ENCODE results near the gene CHCHD1. TPM values are rescaled to one million over a fixed set of nuclear protein-coding genes. Genes with fewer than 3 reads are reported as not detected.
A peak's percentile ranks its signal among the peaks of the same experiment; 100 is the strongest.
"Not testable (repeated sequence)": the region's sequence is repeated elsewhere in the genome, so short reads cannot be mapped to it uniquely, and the experiment has no call there.

Gene CHCHD1
- total and polyA plus RNA-seq, 7 experiments from 2014 or later = 5.6 to 49.6 (median 17.1) TPM

DNA sequence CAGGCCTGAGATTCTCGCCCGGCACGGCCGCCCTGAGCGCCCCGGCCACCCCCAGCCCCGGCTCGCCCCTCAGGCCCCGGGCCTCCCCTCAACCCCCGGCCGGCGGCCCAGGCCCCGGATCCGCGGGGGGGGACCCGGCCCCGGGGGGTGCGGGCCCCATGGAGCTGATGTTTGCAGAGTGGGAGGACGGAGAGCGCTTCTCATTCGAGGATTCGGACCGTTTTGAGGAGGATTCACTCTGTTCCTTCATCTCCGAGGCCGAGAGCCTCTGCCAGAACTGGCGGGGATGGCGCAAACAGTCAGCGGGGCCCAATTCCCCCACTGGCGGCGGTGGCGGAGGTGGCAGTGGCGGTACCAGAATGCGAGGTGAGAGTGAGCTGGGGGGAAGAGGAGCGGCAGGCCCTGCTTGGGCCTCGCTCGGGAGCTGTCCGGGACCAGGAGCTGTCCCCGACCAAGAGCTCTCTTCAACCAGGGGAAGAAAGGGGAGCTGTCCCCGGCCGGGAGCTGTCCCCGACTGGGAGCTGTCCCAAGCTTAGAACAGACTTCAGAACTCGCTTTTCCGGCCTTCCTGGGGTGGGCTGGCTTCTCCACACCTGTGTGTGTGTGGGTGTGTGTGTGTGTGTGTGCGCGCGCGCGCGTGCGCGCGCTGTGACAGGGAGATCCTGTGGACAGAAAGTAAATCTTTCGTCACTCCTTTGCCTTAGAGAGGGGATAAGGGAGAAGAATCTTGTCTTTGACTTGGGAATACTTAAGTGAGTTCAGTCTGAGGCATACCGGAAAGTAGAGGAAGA is 4.1 kb downstream of the CHCHD1 start:
- CTCF ChIA-PET = interaction anchor here (0.6 to 1.6 kb wide), 3 partner anchors 14 to 94 kb away, joined by 5 to 6 read pairs (median 6); a partner anchor contains a TSS
- H3K9me3 Mint-ChIP-seq = peaks cover 0 to 2% (median 0%) of the 10 kb centered on the region in 11 donors
- H3K4me1 ChIP-seq (ENCODE audit: control insufficient read depth in 2 of 2, insufficient read depth in 2 of 2, low read length in 2 of 2) = peaks cover 30 to 40% of the 10 kb centered on the region in 2 donors
- H3K4me3 Mint-ChIP-seq = peak overlapping the region; percentile 97 to 100 (median 98)
- H3K27me3 ChIP-seq (ENCODE audit: control insufficient read depth in 2 of 2, insufficient read depth in 2 of 2, low read length in 2 of 2) = no peaks in the 10 kb centered on the region
- no peaks in the 10 kb centered on the region for H3K9me3 ChIP-seq (ENCODE audit: control insufficient read depth in 2 of 3, low read length in 3 of 3)
- peaks cover 4 to 13% (median 10%) of the 10 kb centered on the region in 5 donors for H3K36me3 Mint-ChIP-seq
- H3K27ac Mint-ChIP-seq = peak overlapping the region; percentile 95 to 99 (median 98)
- H3K27ac ChIP-seq (ENCODE audit: low read depth, low read length) = peak overlapping the region; percentile 83
- DNase-seq (peak; percentile 35 to 65 (median 56)), ATAC-seq (peak; percentile 16)
- H3K27me3 Mint-ChIP-seq = no peaks in the 10 kb centered on the region
- H3K4me3 ChIP-seq (ENCODE audit: low read length) = peak overlapping the region; percentile 91
- H3K36me3 ChIP-seq (ENCODE audit: control insufficient read depth in 2 of 3, insufficient read depth in 3 of 3, low read length in 3 of 3) = peaks cover 0 to 24% (median 17%) of the 10 kb centered on the region in 3 experiments
- POLR2A ChIA-PET = interaction anchor here (0.8 to 13.2 kb wide), 6 partner anchors 15 to 94 kb away, joined by 3 to 185 read pairs (median 4); partner anchors contain the start of gene NDST2
- intact Hi-C loops (cut with micrococcal nuclease) = loop anchor here (1.0 to 5.0 kb wide), 10 partner anchors 13 to 365 kb away; partner anchors contain the start of genes ADK (in 2 of the 2), NDST2 (in 2 of the 2), SEC24C (in 2 of the 2) and CAMK2G (in 1 of the 2)
- H3K4me1 Mint-ChIP-seq = peaks cover 21 to 60% (median 47%) of the 10 kb centered on the region in 7 donors

DNA sequence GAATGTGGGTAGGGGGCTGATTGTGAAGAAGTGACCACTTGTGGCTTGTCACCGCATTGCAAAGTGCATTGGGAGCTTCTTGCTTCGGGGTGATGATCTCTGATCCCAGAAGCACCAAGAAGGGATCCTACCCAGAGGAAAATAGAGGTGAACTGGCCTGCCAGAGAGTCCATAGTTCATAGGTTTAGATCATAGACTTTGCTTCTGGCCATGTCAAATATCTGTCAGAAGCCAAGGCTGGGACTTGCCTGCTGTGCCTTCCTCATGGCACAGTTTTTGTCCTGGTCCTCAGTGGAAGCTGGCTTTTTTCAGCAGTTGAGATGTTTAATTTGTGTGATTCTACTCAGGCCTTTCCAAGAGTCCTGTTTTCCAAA is 4.7 kb downstream of the CHCHD1 start:
- DNase-seq = no peak
- CTCF ChIA-PET = interaction anchor here (0.6 to 1.6 kb wide), 3 partner anchors 15 to 93 kb away, joined by 5 to 6 read pairs (median 6); a partner anchor contains a TSS
- H3K36me3 ChIP-seq (ENCODE audit: control insufficient read depth in 2 of 3, insufficient read depth in 3 of 3, low read length in 3 of 3) = peaks cover 0 to 30% (median 22%) of the 10 kb centered on the region in 3 experiments
- Mint-ChIP-seq H3K27ac (peak overlapping the region; percentile 90 to 99 (median 95)), H3K27me3 (no peaks in the 10 kb centered on the region), H3K36me3 (peaks cover 4 to 19% (median 10%) of the 10 kb centered on the region in 5 donors), H3K4me1 (peaks cover 20 to 55% (median 43%) of the 10 kb centered on the region in 7 donors), H3K4me3 (peak overlapping the region; percentile 93 to 99 (median 96)), H3K9me3 (peaks cover 0 to 2% (median 0%) of the 10 kb centered on the region in 11 donors)
- intact Hi-C loops (cut with micrococcal nuclease) = loop anchor here (2.0 to 5.0 kb wide), 2 partner anchors 16 to 289 kb away; partner anchors contain the start of gene PPP3CB (in 1 of the 2)
- POLR2A ChIA-PET = interaction anchor here (0.8 to 13.2 kb wide), 5 partner anchors 15 to 93 kb away, joined by 3 to 185 read pairs (median 5); partner anchors contain the start of gene NDST2
- H3K4me3 ChIP-seq (ENCODE audit: low read length) = peak overlapping the region; percentile 91
- ATAC-seq = no peak
- no peaks in the 10 kb centered on the region for H3K9me3 ChIP-seq (ENCODE audit: control insufficient read depth in 2 of 3, low read length in 3 of 3)
- H3K4me1 ChIP-seq (ENCODE audit: control insufficient read depth in 2 of 2, insufficient read depth in 2 of 2, low read length in 2 of 2) = peaks cover 26 to 36% of the 10 kb centered on the region in 2 donors
- H3K27ac ChIP-seq (ENCODE audit: low read depth, low read length) = peak overlapping the region; percentile 83
- no peaks in the 10 kb centered on the region for H3K27me3 ChIP-seq (ENCODE audit: control insufficient read depth in 2 of 2, insufficient read depth in 2 of 2, low read length in 2 of 2)

DNA sequence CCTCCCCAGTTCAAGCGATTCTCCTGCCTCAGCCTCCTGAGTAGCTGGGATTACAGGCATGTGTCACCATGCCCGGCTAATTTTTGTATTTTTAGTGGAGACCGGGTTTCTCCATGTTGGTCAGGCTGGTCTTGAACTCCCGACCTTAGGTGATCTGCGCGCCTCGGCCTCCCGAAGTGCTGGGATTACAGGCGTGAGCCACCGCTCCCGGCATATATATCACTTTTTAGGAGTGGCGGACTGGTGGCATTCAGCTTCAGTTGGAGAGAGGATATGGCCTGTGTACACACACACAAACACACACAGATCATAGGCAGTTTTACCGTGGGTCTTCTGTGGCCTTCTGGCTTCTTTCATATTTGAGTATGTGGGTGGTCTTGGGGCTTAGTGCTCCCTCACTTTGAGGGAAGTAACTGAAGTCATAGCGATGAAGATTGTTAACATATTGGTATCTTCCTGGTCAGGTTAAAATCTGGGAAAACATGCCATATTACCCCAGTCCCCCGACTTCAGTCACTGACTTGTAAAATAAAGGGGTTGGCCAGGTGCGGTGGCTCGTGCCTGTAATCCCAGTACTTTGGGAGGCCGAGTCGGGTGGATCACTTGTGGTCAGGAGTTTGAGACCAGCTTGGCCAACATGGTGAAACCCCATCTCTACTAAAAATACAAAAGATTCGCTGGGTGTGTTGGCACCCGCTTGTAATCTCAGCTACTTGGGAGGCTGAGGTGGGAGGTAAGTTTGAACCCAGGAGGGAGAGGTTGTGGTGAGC is 5.4 kb downstream of the CHCHD1 start:
- ATAC-seq; H3K27me3 Mint-ChIP-seq; H3K9me3 Mint-ChIP-seq; H3K27ac ChIP-seq (ENCODE audit: low read depth, low read length); H3K4me3 ChIP-seq (ENCODE audit: low read length); CTCF ChIA-PET; H3K27me3 ChIP-seq (ENCODE audit: control insufficient read depth in 2 of 2, insufficient read depth in 2 of 2, low read length in 2 of 2); H3K9me3 ChIP-seq (ENCODE audit: control insufficient read depth in 2 of 3, low read length in 3 of 3); DNase-seq: not testable (repeated sequence)
- Mint-ChIP-seq H3K36me3 (peaks cover 4 to 22% (median 10%) of the 10 kb centered on the region in 5 donors), H3K27ac (peak overlapping the region in 2 of 9 donors; percentile 10 to 32), H3K4me3 (peak overlapping the region; percentile 14 to 99 (median 94)), H3K4me1 (peaks cover 20 to 48% (median 39%) of the 10 kb centered on the region in 7 donors)
- H3K4me1 ChIP-seq (ENCODE audit: control insufficient read depth in 2 of 2, insufficient read depth in 2 of 2, low read length in 2 of 2) = peaks cover 26 to 36% of the 10 kb centered on the region in 2 donors
- H3K36me3 ChIP-seq (ENCODE audit: control insufficient read depth in 2 of 3, insufficient read depth in 3 of 3, low read length in 3 of 3) = peaks cover 0 to 33% (median 26%) of the 10 kb centered on the region in 3 experiments
- intact Hi-C loops (cut with micrococcal nuclease) = loop anchor here (2.0 to 5.0 kb wide), 2 partner anchors 16 to 290 kb away; partner anchors contain the start of gene PPP3CB (in 1 of the 2)
- POLR2A ChIA-PET = interaction anchor here (0.6 to 13.2 kb wide), 4 partner anchors 16 to 56 kb away, joined by 3 to 185 read pairs (median 76); partner anchors contain the start of gene NDST2

DNA sequence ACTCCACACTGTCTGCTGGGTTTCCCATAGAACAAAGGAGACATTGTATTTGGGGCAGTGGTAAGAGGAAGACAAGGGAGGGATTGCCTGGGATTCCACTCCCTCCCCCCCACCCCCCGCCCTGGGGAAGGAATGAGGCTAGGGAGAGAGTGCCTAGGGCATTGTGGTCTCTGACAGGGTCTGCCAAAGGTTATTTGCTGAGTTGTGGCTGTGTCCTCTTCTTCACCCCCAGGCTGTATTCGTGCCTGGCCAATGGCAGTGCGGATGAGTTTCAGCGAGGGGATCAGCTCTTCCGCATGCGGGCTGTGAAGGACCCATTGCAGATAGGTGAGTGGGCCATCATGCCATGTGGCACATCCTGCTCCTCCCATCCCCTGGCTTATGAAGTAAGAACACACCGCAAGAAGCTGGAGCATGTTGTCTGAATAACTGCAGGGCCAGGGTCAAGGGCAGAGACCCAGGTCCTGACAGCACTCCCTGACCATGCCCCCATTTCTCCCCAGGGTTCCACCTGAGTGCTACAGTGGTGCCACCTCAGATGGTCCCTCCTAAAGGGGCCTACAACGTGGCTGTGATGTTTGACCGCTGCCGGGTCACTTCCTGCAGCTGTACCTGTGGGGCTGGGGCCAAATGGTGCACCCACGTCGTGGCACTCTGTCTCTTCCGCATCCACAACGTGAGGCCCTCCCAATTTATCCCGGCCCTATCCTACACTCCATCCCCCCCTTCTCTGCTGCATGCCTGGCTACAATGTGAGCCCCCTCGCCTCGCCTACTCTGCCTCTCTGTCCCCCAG is 7.2 kb downstream of the CHCHD1 start:
- intact Hi-C loops (cut with micrococcal nuclease) = loop anchor here in 1 of 2 donors (5.0 kb wide), 1 partner anchor 292 kb away; the partner anchor contains the start of gene PPP3CB
- ChIA-PET CTCF (no interaction called here), POLR2A (interaction anchor here (0.6 to 13.2 kb wide), 6 partner anchors 10 to 1006 kb away, joined by 3 to 185 read pairs (median 4); partner anchors contain the start of gene NDST2)
- Histone ChIP-seq H3K9me3 (ENCODE audit: control insufficient read depth in 2 of 3, low read length in 3 of 3) (no peaks in the 10 kb centered on the region), H3K36me3 (ENCODE audit: control insufficient read depth in 2 of 3, insufficient read depth in 3 of 3, low read length in 3 of 3) (peaks cover 6 to 51% (median 29%) of the 10 kb centered on the region in 3 experiments), H3K27me3 (ENCODE audit: control insufficient read depth in 2 of 2, insufficient read depth in 2 of 2, low read length in 2 of 2) (no peaks in the 10 kb centered on the region), H3K27ac (ENCODE audit: low read depth, low read length) (no peak overlapping the region), H3K4me3 (ENCODE audit: low read length) (no peak overlapping the region), H3K4me1 (ENCODE audit: control insufficient read depth in 2 of 2, insufficient read depth in 2 of 2, low read length in 2 of 2) (peaks cover 18 to 23% of the 10 kb centered on the region in 2 donors)
- no peaks in the 10 kb centered on the region for H3K27me3 Mint-ChIP-seq
- DNase-seq (no peak), ATAC-seq (no peak)
- H3K9me3 Mint-ChIP-seq = peaks cover 0 to 3% (median 0%) of the 10 kb centered on the region in 11 donors
- no peak overlapping the region for H3K27ac Mint-ChIP-seq
- H3K36me3 Mint-ChIP-seq = peaks cover 4 to 28% (median 15%) of the 10 kb centered on the region in 5 donors
- H3K4me3 Mint-ChIP-seq = peak overlapping the region in 2 of 10 donors; percentile 7 to 51
- peaks cover 16 to 32% (median 28%) of the 10 kb centered on the region in 7 donors for H3K4me1 Mint-ChIP-seq

DNA sequence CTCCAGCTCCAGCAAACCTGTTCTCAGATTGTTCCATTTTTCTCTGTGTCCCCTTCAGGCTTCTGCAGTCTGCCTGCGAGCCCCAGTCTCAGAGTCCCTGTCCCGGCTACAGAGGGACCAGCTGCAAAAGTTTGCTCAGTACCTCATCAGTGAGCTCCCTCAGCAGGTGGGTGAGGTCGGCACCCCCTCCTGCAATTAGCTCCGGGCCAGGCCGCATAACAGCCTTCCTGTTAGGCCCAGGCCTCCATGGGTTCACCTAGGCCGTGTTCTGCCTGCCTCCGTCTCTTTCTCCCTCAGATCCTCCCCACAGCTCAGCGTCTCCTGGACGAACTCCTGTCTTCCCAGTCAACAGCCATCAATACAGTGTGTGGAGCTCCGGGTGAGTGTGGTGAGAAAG is 7.8 kb downstream of the CHCHD1 start:
- Mint-ChIP-seq H3K36me3 (peaks cover 4 to 33% (median 15%) of the 10 kb centered on the region in 5 donors), H3K9me3 (peaks cover 0 to 3% (median 0%) of the 10 kb centered on the region in 11 donors), H3K4me1 (peaks cover 16 to 30% (median 26%) of the 10 kb centered on the region in 7 donors), H3K27me3 (no peaks in the 10 kb centered on the region), H3K4me3 (peak overlapping the region in 2 of 10 donors; percentile 7 to 51), H3K27ac (no peak overlapping the region)
- Histone ChIP-seq H3K27ac (ENCODE audit: low read depth, low read length) (no peak overlapping the region), H3K4me3 (ENCODE audit: low read length) (no peak overlapping the region), H3K9me3 (ENCODE audit: control insufficient read depth in 2 of 3, low read length in 3 of 3) (no peaks in the 10 kb centered on the region), H3K36me3 (ENCODE audit: control insufficient read depth in 2 of 3, insufficient read depth in 3 of 3, low read length in 3 of 3) (peaks cover 9 to 57% (median 35%) of the 10 kb centered on the region in 3 experiments), H3K4me1 (ENCODE audit: control insufficient read depth in 2 of 2, insufficient read depth in 2 of 2, low read length in 2 of 2) (peaks cover 16 to 22% of the 10 kb centered on the region in 2 donors), H3K27me3 (ENCODE audit: control insufficient read depth in 2 of 2, insufficient read depth in 2 of 2, low read length in 2 of 2) (no peaks in the 10 kb centered on the region)
- intact Hi-C loops (cut with micrococcal nuclease) = loop anchor here in 1 of 2 donors (5.0 kb wide), 1 partner anchor 292 kb away; the partner anchor contains the start of gene PPP3CB
- no peak for ATAC-seq
- CTCF ChIA-PET = no interaction called here
- POLR2A ChIA-PET = interaction anchor here (0.6 to 13.2 kb wide), 3 partner anchors 9 to 1006 kb away, joined by 3 to 150 read pairs (median 3); partner anchors contain the start of gene NDST2
- no peak for DNase-seq
